ENCODE results near the gene EDARADD. TPM values are rescaled to one million over a fixed set of nuclear protein-coding genes. Genes with fewer than 3 reads are reported as not detected.
A peak's percentile ranks its signal among the peaks of the same experiment; 100 is the strongest.

Gene EDARADD
- total and polyA plus RNA-seq, 2 of the 8 experiments (the other 6 are each of a cell fraction or from before 2014, with no cell fraction given): 3.4 to 6.1 TPM

DNA sequence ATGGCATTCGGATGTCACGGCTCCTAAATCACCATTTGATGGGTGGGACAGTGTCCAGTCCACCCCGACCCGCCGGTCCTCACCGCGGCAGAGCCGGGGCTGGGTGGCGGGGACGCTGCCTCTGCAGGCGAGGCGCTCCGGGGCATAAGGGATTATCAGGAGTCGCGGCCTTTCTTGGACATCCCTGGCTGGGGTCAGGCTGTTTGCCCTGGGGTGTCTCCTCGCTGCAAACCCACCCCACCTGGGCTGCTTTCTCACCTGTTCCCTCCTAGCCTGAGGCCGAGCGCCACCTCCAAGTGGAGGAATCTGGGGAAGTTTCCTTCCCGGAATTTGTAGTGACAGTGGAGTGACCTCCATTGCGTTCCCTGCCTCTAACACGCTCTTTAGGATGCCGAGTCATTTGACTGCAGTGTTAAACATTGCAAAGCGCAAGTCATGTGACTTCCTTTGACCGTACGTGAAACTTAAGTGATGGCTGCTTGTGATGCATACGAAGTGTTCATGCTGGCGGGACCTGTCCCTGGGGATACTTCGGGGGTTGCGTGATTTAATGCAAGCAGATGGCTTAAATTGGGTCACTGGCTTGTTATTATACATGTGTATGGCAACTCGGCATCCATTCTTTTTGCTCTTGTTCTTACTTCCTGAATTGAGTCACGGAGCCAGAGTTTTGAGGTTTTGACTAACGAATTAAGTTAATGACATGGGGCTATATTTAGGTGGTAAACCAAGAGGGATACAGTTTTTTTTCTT lies 130.2 kb downstream of the EDARADD start (continued):
- TF ChIP-seq, protein P1, sequence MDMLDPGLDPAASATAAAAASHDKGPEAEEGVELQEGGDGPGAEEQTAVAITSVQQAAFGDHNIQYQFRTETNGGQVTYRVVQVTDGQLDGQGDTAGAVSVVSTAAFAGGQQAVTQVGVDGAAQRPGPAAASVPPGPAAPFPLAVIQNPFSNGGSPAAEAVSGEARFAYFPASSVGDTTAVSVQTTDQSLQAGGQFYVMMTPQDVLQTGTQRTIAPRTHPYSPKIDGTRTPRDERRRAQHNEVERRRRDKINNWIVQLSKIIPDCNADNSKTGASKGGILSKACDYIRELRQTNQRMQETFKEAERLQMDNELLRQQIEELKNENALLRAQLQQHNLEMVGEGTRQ (IDR thresholded peaks at IDR 0.05; ENCODE audit: low read length): peak; percentile 76
- TF ChIP-seq SUZ12 (IDR thresholded peaks at IDR 0.05; ENCODE audit: low read length) (peak; percentile 37; the same call in 1 of the 2 replicates), CTBP2 (IDR thresholded peaks at IDR 0.05; ENCODE audit: borderline replicate concordance, insufficient read depth, insufficient read length, low read length) (no peak)
